Esophagus muscularis mucosa (tissue), 4 donors: ENCODE measurements around the gene SLC17A9. TPM values are rescaled to one million over a fixed set of nuclear protein-coding genes. Genes with fewer than 3 reads are reported as not detected.

ENCODE experiments used
- DNase-seq: peaks from one replicate; pipeline ENCODE4 v3.0.0-alpha.2; 2017; ENCODE audit errors: extremely low spot score
- H3K27ac ChIP-seq, 4 donors: fragments of 200-600 bp; sonication (generic); replicated peaks in 1 of 4; 1 replicate in 3 of 4; 2 replicates in 1 of 4; pipeline ENCODE4 v1.5.1; 2016 to 2019; ENCODE audit warnings: mild to moderate bottlenecking in 1 of 4
- H3K27me3 ChIP-seq, 4 donors: fragments of 200-600 bp; sonication (generic); one replicate each; pipeline versions ENCODE4 v1.5.1 to v1.6.0; 2016 to 2019
- H3K36me3 ChIP-seq, 4 donors: fragments of 200-600 bp; sonication (generic); one replicate each; pipeline ENCODE4 v1.5.1; 2016 to 2019
- H3K4me1 ChIP-seq, 4 donors: fragments of 200-600 bp; sonication (generic); one replicate each; pipeline ENCODE4 v1.5.1; 2016 to 2019
- H3K4me3 ChIP-seq, 4 donors: fragments of 200-600 bp; sonication (generic); 1 replicate in 2 of 4; 2 replicates in 2 of 4; pipeline ENCODE4 v1.5.1; 2016 to 2019; ENCODE audit warnings: mild to moderate bottlenecking in 4 of 4, moderate library complexity in 1 of 4
- H3K9me3 ChIP-seq, 4 donors: fragments of 200-600 bp; sonication (generic); 1 replicate in 3 of 4; 2 replicates in 1 of 4; pipeline ENCODE4 v1.5.1; 2016 to 2019
- CTCF ChIP-seq, 3 experiments: fragments of 200-600 bp in 2 of 3; fragments of 450-650 bp in 1 of 3; sonication (generic) in 2 of 3; IDR thresholded peaks; one replicate each; pipeline ENCODE4 v1.5.1; 2017 to 2019; ENCODE audit warnings: antibody characterized with exemption in 3 of 3, mild to moderate bottlenecking in 2 of 3, moderate library complexity in 1 of 3
- EP300 ChIP-seq: sonication (generic); formaldehyde crosslinking; IDR thresholded peaks from one replicate; pipeline ENCODE4 v1.6.1; 2017; ENCODE audit warnings: antibody characterized with exemption
- POLR2A ChIP-seq: fragments of 450-650 bp; IDR thresholded peaks from one replicate; pipeline ENCODE4 v1.6.1; 2017; ENCODE audit warnings: antibody characterized with exemption, moderate library complexity, mild to moderate bottlenecking, low read depth
- POLR2AphosphoS5 ChIP-seq, 2 donors: sonication (generic); formaldehyde crosslinking; IDR thresholded peaks; one replicate each; pipeline ENCODE4 v1.6.1; 2017; ENCODE audit warnings: antibody characterized with exemption in 2 of 2
- WGBS: methylation state at CpG from one replicate; pipeline ENCODE4 v1.1.5; 2018; 5-methylcytosine and 5-hydroxymethylcytosine counted together
- intact Hi-C: fragments of 100-400 bp; cut with DNase I; formaldehyde crosslinking; loops from one replicate; pipeline ENCODE4 v1.15.1; 2023
- total RNA-seq, 4 donors: library from RNA; depleted of rRNA; stranded (reverse); fragments of >200 nt; gene quantifications; one replicate each; pipeline versions ENCODE4 v1.1.0 to v1.2.1, GENCODE V29; 2016

SLC17A9 gene
- total RNA-seq, 4 donors from 2014 or later = 2.2 to 5.2 (median 2.7) TPM

DNA sequence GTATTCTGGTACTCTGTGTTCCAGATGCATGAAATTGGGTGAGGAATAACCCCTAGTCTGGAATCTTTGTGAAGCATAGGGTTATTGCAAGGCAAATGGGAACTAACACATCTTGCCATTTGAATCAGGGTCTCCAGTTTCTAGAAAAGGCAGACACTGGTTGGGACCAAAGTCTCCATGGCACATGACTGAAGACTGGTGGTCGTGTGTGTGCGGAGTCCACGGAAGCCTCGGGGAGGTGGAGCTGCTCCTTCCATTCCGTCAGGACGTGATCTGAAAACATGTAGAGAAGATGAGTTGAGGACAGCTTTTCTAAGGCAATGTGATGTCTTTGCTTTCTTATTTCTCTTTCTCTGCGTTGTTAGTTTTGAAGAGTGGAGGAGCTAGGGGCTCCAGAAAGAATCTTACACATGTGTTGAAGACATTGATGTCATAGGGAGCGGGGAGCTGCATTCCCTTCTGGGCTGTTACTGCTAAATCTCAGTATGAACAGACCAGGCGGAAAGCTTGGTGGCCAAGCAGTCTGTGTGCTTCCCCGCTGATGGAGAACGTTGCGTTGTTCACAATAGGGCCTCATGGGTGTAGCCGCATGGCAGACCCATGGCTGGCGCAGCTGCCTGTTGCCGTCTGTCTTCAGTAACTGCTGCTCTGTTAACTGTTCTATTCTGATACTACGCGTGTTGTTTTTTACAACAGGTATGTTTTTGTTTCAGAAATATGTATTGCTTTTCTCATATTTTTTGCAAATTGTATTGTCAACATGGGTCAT, 4.8 kb upstream of the SLC17A9 start:
- H3K36me3 ChIP-seq = peaks cover 43 to 82% (median 68%) of the 10 kb centered on the region in 4 donors
- 88% methylated on average over 17 of the region's 17 CpGs for WGBS
- DNase-seq = no peak
- H3K4me3 ChIP-seq = no peak overlapping the region
- peaks cover 10 to 14% (median 11%) of the 10 kb centered on the region in 4 donors for H3K4me1 ChIP-seq
- intact Hi-C loops = no loop called here
- H3K9me3 ChIP-seq = no peaks in the 10 kb centered on the region
- H3K27ac ChIP-seq = no peak overlapping the region
- H3K27me3 ChIP-seq = no peaks in the 10 kb centered on the region
- TF ChIP-seq POLR2A = no peak
- no peak for TF ChIP-seq CTCF (IDR thresholded peaks at IDR 0.05)
- no peak for TF ChIP-seq EP300
- no peak for TF ChIP-seq POLR2AphosphoS5 (IDR thresholded peaks at IDR 0.05)

- WGBS = 100% methylated on average over 6 of the region's 6 CpGs
- H3K27me3 ChIP-seq = no peaks in the 10 kb centered on the region
- H3K9me3 ChIP-seq = no peaks in the 10 kb centered on the region
- intact Hi-C loops = no loop called here
- no peak for DNase-seq
- no peak overlapping the region for H3K4me3 ChIP-seq
- H3K27ac ChIP-seq = no peak overlapping the region
- peaks cover 30 to 66% (median 54%) of the 10 kb centered on the region in 4 donors for H3K36me3 ChIP-seq
- H3K4me1 ChIP-seq = peaks cover 25 to 26% (median 25%) of the 10 kb centered on the region in 4 donors
- no peak for TF ChIP-seq POLR2AphosphoS5 (IDR thresholded peaks at IDR 0.05)
- no peak for TF ChIP-seq CTCF (IDR thresholded peaks at IDR 0.05)
- no peak for TF ChIP-seq POLR2A
- no peak for TF ChIP-seq EP300
Measured at GRCh38 chr20:62949153-62949821, 3.2 kb upstream of the SLC17A9 start.

GRCh38 chr20:62949962-62950361, 2.5 kb upstream of the SLC17A9 start:
- no peaks in the 10 kb centered on the region for H3K9me3 ChIP-seq
- no peak overlapping the region for H3K27ac ChIP-seq
- WGBS = 83% methylated on average over 10 of the region's 12 CpGs
- intact Hi-C loops = loop anchor here (10.0 kb wide), 1 partner anchor 265 kb away; the partner anchor contains the start of gene YTHDF1
- TF ChIP-seq POLR2A (no peak), CTCF (IDR thresholded peaks at IDR 0.05) (no peak), EP300 (no peak), POLR2AphosphoS5 (IDR thresholded peaks at IDR 0.05) (no peak)
- H3K27me3 ChIP-seq = no peaks in the 10 kb centered on the region
- H3K4me3 ChIP-seq = no peak overlapping the region
- DNase-seq = no peak
- peaks cover 28 to 32% (median 31%) of the 10 kb centered on the region in 4 donors for H3K4me1 ChIP-seq
- peaks cover 23 to 60% (median 47%) of the 10 kb centered on the region in 4 donors for H3K36me3 ChIP-seq

- H3K4me1 ChIP-seq = peaks cover 28 to 32% (median 31%) of the 10 kb centered on the region in 4 donors
- H3K4me3 ChIP-seq = no peak overlapping the region
- TF ChIP-seq EP300 = no peak
- no peak for TF ChIP-seq POLR2AphosphoS5 (IDR thresholded peaks at IDR 0.05)
- TF ChIP-seq CTCF (IDR thresholded peaks at IDR 0.05) = no peak
- TF ChIP-seq POLR2A = no peak
- DNase-seq = no peak
- intact Hi-C loops = loop anchor here (10.0 kb wide), 1 partner anchor 264 kb away; the partner anchor contains the start of gene YTHDF1
- peaks cover 15 to 52% (median 39%) of the 10 kb centered on the region in 4 donors for H3K36me3 ChIP-seq
- no peaks in the 10 kb centered on the region for H3K9me3 ChIP-seq
- H3K27ac ChIP-seq = no peak overlapping the region
- H3K27me3 ChIP-seq = no peaks in the 10 kb centered on the region
- WGBS = 100% methylated on average over 2 of the region's 8 CpGs
Measured at GRCh38 chr20:62950741-62951140, 1.8 kb upstream of the SLC17A9 start.
